GM19099 (cell line): ENCODE measurements around the gene KLK1.

Experiments
- POLR2A ChIP-seq: IDR thresholded peaks from 3 replicates; pipeline ENCODE4 v1.6.1; 2011; ENCODE audit warnings: low read depth; ENCODE audit not compliant: insufficient read length; ENCODE audit errors: extremely low read depth

The KLK1 gene

DNA sequence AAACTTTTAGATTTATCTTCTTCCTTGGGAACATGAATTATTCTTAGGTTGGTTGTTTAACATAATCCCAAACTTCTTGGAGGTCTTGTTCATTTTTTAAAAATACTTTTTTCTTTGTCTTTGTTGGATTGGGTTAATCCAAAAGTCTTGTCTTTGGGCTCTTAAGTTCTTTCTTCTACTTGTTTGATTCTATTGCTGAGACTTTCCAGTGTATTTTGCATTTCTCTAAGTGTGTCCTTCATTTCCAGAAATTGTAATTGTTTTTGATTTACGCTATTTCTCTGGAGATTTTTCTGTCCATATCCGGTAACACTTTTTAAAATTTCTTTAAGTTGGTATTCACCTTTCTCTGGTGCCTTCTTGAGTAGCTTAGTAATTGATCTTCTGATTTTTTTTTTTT is 19.6 kb upstream of the KLK1 start:
- TF ChIP-seq POLR2A, result no peak

DNA sequence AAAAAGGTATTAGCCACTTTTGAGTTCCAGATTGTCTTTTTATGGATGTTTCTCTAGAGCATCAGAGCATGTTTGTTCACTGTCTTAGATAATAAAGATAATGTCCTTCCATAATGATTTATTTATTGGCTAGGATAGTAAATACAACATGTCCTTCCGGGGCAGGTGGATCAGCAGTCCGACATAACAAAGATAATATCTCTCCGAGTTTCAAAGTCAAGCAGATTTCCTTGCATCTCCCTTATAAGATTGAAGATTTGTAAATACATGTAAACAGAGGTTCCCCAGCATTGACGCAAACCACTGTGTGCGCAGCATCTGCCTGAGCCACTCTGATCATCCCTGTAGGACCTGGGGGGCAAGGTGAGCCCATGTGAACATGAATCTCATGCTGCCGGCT is 18.5 kb upstream of the KLK1 start:
- TF ChIP-seq POLR2A, result no peak

DNA sequence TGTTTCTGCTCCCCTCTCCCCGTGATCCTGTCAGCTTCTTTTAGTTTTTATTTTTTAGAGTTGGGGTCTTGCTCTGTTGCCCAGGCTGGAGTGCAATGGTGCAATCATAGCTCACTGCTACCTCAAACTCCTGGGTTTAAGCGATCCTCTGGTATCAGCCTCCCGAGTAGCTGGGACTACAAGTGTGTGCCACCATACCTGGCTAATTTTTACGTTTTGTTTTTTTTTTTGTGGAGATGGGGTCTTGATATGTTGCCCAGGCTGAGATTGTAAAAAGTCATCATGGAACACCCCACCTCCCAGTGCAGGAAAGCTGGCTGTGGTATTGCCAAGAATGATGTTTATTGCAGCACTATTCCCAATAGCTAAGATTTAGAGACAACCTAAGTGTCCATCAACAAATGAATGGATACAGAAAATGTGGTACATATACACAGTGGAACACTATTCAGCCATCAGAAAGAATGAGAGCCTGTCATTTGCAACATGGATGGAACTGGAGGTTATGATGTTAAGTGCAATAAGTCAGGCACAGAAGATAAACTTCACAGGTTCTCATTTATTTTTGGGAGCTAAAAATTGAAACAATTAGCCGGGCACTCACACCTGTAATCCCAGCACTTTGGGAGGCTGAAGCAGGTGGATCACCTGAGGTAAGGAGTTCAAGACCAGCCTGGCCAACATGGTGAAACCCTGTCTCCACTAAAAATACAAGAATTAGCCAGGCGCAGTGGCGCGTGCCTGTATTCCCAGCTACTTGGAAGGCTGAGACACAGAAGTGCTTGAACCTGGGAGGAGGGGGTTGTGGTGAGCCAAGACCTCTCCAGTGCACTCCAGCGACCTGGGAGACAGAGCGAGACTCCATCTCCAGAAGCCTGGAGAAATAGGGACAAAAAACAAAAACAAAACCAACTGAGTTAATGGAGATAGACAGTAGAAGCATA is 16.4 kb upstream of the KLK1 start:
- no peak for TF ChIP-seq POLR2A

DNA sequence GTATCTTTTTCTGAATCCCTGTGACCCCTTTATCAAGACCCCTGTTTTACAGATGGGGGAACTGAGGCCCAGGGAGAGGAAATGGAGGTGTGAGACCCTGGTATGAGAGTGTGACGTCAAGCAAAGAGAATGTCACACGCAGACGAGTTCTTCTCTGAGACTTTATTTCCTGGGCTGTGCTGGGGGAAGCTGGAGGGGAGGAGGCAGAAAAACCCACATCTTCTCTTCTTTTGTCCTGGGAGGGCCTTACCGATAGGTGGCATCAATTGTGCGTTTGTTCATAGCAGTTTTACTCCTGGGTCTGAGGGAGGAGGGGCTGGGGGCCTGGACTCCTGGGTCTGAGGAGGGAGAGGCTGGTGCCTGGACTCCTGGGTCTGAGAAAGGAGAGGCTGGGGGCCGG is 14.7 kb upstream of the KLK1 start:
- TF ChIP-seq POLR2A, result no peak

DNA sequence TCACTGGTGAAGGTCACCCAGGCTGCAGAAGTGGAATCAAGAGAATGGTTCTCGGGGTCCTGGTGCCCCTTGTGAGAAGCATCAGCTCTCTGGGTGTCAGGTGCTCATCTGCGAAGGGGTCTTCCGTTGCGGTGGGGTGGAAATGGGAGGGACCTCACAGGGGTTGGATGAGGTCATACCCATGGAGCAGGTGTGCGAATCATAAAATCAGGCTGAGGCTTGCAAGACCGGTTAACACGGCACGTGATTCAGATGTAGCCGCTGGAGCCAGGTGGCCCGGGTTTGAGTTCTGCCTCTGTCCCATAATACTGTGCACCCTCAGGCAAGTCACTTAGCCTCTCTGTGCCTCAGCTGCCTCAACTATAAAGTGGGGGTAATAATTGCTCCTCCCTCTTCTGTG is 13.7 kb upstream of the KLK1 start:
- no peak for TF ChIP-seq POLR2A

DNA sequence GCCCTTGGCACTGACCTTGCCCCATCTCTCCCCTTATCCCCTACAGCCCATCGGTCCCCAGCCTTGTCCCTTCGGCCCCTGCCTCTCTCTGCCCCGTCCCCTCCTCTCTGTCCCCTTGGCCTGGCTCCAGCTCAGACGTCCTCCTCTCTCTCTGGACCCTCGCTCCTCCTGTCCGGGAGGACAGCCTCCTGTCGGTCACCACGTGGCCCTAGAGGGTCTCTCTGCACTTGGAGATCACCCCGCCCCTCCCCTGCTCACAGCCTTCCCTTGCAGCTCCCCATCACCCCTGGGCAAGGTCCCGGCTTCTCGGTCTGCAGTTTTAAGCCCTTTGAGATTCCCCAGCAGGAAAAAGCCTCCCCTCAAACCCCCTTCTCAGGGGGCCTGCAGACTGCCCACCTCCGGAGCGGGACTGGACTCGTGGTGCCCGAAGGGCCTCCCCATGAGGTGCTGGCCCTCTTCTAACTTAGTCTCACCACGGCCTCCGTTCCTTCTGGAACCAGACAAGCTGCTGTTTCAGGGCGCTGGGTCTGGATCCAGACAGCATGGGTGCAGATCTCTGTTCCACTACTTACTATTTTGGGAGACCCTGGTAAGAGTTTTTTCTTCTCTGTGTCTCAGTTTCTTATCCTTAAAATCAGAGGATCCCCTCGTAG is 13.1 kb upstream of the KLK1 start:
- TF ChIP-seq POLR2A, result no peak

DNA sequence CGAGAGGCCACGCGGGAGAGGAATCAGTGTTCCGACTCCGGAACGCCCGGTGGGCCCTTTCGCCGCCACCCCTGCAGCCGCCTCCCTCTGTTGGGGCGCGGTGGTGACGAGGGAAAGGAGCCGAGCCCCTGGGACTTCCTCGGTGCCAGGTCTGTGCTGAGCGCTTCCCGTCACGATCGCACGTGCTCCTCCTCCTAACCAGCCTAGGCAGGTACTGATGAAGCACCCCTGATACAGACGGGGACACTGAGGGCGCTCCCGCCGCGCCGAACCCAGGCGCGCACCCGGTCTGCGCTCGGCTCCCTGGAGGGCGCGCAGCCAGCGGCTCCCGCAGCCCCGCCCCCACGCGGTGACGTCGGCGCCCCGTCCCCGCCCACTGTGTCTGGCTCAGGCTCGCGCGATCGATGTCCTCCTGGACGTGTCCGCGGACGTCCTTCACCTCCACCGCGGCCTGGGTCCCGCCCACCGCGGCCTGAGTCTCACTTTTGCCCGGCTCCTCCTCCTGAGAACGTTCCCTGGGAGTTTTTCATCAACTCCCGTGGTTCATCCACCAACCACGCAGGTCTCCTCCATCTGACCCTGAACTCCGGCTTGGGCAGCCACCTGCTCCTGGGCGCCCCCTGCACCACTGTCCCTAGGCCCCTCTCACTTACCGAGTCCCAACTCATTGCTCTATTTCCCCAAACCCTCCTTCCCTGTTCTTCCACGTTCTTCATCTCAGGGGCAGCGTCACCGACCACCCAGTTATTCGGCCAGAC is 12.4 kb upstream of the KLK1 start:
- peak; percentile 80 for TF ChIP-seq POLR2A

DNA sequence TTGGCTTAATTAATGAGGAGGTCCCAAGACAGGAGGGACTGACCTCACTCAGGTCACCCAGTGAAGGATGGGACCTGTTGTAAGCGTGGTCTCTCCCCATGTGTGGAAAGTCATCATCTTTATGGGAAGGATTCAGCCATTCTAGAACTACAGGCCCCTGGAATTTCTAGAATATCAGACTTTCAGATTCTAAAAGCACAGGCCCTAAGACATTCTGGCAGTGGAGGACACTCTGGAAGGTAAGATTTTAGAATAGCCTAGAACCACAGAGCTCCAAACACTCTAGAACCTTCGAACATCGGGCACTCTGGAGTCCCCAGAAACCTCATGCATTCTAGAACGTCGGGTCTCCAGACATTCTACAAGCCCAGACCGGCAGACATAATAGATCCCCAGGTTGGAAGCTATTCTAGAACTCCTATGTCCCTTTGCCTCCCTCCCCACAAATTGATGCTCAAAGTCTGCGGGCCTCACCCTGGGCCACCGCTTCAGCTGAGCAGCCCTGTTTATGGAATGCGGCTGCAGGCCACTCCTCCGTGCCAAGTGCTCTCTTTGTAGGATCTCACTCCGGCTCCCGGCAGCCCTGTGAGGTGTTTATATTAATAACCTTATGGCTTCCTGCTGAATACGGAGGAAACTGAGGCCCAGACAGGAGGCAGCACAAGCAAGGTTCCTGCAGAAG is 11.7 kb upstream of the KLK1 start:
- no peak for TF ChIP-seq POLR2A

DNA sequence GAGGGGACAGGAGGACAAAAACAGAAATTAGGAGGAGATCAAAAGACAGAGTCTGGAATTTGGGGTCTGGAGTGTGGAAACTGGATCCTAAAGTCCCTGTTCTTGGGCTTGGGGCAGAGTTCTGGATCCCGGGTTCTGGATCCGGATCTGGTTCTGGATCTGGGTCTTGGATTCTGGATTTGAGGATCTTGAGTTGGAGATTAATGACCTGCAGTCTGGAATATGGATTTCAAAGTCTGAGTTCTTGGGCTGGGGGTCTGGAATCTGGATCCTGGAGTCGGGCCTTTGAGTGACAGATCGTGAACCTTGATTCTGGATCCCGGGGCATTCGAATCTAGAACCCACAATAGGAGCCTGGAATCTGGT is 10.2 kb upstream of the KLK1 start:
- no peak for TF ChIP-seq POLR2A

DNA sequence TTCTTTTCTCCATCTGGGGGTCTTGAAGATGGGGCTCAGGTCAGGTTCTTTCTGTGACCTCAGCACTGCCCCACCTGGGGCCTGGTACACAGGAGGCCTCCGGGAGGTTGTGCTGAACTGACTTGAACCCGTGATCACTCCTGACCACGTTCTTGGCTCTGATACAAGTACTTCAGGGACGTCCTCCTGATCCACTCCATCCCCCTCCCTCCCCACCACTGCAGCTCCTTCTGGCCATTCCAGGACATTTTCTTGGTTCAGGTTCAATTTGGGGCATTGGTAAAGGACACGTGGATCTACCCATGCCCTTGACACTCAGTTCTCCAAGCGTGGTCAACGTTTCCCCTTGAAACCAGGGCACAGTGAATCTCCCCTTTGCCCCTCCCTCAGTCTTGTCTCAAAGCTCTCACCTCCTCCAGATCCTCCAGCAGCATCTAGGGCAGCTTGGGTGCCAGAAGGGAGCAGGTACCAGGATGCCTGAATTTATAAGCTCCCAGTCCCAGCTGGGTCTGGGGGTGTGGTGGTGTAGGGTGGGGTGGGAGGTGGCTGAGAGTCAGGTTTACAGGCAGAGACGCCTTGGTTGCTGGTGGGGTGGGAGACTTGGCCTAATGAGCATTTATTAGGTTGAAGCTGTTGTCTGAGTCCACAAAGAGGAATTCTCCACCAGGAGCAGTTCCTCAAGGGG is 9.7 kb upstream of the KLK1 start, which contains the start of gene KLK15:
KLK15 (minus strand) TSS at position 458 of the 685 bp plus-strand sequence. CDS start 2,082 bp downstream, outside the sequence.
- TF ChIP-seq POLR2A, result no peak

DNA sequence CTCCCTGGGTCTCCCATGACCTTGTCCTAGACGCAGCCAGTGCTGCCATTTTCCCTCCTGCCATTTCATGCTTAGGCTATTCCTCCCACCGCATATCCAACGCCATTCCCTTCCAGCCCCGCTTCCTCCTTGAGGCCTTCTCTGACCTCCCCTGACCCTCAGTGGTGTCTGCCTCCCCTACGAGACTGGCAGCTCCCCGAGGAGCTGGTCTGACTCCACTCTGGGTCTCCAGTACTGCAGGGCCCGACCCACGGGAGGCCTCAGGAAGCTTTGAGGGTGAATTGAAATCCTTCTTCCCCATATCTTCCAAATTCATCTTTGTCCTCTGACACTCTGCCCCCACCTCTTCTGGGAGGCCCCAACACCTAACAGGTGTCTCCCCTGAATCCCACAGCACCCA is 9.1 kb upstream of the KLK1 start:
- no peak for TF ChIP-seq POLR2A

DNA sequence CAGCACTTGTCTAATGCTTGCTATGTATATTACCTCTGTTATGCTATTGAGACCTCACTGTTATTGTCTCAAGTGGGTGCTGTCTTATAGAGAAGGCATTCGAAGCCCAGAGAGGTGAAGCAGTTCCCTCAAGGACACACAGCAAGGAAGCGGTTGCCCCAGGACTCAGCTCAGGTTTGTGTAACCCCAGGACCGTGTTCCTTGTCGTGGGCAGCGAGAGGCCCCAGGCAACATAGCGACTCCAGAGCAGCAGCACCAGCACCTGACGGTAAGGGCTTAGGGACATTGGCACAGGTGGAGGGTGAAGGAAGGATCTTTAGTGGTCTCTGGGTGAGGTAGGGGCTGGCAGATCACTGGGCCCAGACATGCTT is 7.4 kb upstream of the KLK1 start:
- no peak for TF ChIP-seq POLR2A

DNA sequence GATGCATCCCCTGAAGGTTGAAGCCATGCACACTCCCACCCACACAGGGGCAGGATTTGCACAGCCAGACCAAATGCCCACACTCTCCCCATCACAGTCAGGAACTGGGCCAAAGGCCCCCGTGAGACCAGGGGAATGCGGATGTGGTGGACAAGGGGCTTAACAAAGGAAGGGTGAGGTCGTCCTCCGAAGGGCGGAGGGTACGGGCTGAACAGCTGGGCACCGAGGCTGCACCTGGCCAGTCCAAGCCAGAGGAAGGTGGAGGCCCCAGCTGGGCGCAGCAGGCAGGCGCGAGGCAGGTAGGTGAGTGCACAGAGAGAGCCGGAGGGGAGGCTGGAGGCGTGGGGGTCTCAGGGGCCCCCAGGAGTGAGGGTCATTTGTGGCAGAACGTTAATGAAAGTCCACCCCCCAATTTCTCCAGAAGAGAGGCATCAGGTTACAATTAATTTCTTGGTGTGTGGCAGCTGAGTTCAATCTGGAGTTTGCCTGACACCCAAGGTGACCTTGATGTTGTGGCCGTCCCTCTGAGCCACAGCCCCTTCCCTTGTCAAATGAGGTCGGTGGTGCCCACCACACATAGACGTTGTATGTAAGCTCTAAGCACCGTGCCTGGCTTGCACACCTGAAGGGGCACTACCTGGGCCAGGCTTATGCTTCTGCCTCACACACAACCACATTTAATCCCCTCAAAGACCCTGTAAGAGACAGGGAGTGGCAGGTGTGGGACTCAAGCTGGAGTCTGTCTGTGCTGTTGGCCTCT is 6.9 kb upstream of the KLK1 start:
- no peak for TF ChIP-seq POLR2A

DNA sequence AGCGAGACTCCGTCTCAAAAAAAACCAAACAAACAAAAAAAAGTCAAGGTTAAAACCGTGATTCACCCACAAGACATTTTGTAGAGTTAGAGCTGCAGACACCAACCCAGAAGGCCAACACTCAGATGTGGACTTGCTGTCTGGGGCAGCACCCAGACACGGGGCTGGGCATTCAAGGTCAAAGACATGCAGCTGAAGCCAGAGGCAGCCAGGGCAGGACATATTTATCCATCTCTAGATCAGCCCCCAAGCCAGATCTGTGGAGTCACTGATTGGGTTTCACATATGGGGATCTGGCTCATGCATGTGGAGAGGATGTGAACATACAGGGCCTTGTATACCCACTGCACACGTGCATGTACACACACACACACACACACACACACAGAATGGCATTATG is 6.2 kb upstream of the KLK1 start:
- no peak for TF ChIP-seq POLR2A
